Right cardiac atrium (tissue), 5 donors: ENCODE results near the gene COQ9. TPM values are rescaled to one million over a fixed set of nuclear protein-coding genes. Genes with fewer than 3 reads are reported as not detected.

ENCODE experiments used
- ATAC-seq, 2 donors: fragments of 200-7000 bp; cut with Tn5 transposase; one replicate each; pipeline versions ENCODE4 v1.8.0 to v1.9.1; 2020; ENCODE audit warnings: moderate library complexity in 2 of 2, mild to moderate bottlenecking in 1 of 2
- DNase-seq, 3 donors: peaks; one replicate each; pipeline ENCODE4 v3.0.0-alpha.2; 2020
- H3K27ac ChIP-seq: one replicate; pipeline ENCODE4 v1.5.1; 2013; ENCODE audit warnings: mild to moderate bottlenecking, low read length, control low read depth, moderate library complexity
- H3K27me3 ChIP-seq: one replicate; pipeline ENCODE4 v1.6.1; 2013; ENCODE audit not compliant: control insufficient read depth, insufficient read depth
- H3K4me1 ChIP-seq: one replicate; pipeline ENCODE4 v1.6.1; 2013; ENCODE audit warnings: low read length; ENCODE audit not compliant: control insufficient read depth, insufficient read depth
- H3K4me3 ChIP-seq: one replicate; pipeline ENCODE4 v1.5.1; 2013; ENCODE audit warnings: low read length, control low read depth
- H3K9me3 ChIP-seq: one replicate; pipeline ENCODE4 v1.6.1; 2013; ENCODE audit warnings: low read length; ENCODE audit not compliant: control insufficient read depth
- WGBS: extraction: QIAGEN DNeasy Blood & Tissue Kit; methylation state at CpG from one replicate; pipeline ENCODE4 v1.1.7; 2013; 5-methylcytosine and 5-hydroxymethylcytosine counted together
- intact Hi-C, 4 donors: fragments of 100-400 bp; cut with DNase I; formaldehyde crosslinking; loops; one replicate each; pipeline versions ENCODE4 v1.11.0 to v1.14.0; 2022 to 2023
- polyA plus RNA-seq: library from polyadenylated mRNA; stranded (reverse); fragments of 200-250 nt; gene quantifications from one replicate; pipeline ENCODE4 v1.2.3, GENCODE V29; 2013
- total RNA-seq, 4 donors: library from RNA; stranded (reverse); fragmentation: NEBNext Ultra II Directional; extraction: Animal tissue kit (Norgen Biotek cat#: 25700); gene quantifications; one replicate each; pipeline ENCODE4 v1.2.1, GENCODE V29; 2021
- donor health status: healthy with polysubstance abuse.
- donor health status: DM: no; HTN: yes; CAD: no.
- donor health status: DM: no; HTN: no; CAD: no.
- donor health status: DM: no; HTN: yes; CAD: no; lungs with severe emphysema.
- donor health status: DM: yes; HTN: yes; CAD: no.

The COQ9 gene
- total and polyA plus RNA-seq, 5 donors, result 91.8 to 206 (median 135) TPM

DNA sequence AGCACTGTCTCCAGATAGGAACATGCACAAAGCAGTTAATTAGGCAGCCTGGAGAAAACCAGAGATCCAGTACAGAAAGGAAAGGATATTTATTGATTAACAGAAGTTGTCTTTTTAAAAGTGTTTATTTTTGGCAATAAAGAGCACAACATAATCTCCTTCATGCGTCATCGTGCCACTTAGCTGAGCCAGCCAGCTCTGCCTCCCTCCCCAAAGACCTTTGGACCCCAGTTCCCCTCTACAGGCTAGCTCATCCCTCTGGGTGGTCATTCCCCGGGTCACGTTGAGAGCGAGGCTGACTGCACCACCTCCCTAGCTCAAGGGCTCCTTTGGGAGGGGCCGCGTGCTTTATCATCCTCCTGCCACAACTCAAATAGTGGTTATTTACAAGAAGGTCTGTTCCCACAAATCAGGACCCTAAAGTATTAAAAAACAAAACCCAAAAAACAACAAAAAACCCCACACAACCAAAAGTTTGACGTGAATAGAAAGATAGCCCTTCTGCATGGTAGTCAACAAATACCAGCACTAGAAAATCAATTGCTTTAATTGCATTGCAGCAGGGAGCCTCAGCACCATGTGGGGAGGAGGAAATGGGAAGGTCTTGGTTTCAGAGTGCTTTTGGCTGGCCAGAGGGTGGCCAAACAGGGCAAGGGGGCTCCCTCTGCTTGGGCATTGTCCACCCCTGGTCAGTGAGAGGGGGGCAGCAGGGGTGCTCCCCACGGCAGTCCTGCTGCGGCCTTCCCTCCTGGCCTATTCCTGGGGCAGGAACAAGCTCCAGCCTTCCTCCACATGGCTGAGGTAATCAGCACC is 24.8 kb downstream of the COQ9 start:
- no peak for DNase-seq
- ATAC-seq, result no peak
- intact Hi-C loops, result no loop called here

GRCh38 chr16:57472665-57473060 is 25.4 kb downstream of the COQ9 start:
- H3K4me1 ChIP-seq, result peaks cover 14% of the 10 kb centered on the region
- H3K27me3 ChIP-seq, result no peaks in the 10 kb centered on the region
- ATAC-seq (no peak), DNase-seq (no peak)
- no peak overlapping the region for H3K4me3 ChIP-seq
- 44% methylated on average over 4 of the region's 4 CpGs for WGBS
- H3K9me3 ChIP-seq, result no peaks in the 10 kb centered on the region
- intact Hi-C loops, result no loop called here
- H3K27ac ChIP-seq, result no peak overlapping the region

More for the DNA sequence above, 24.8 kb downstream of the COQ9 start:
- H3K4me3 ChIP-seq, result no peak overlapping the region
- no peaks in the 10 kb centered on the region for H3K27me3 ChIP-seq
- H3K9me3 ChIP-seq, result no peaks in the 10 kb centered on the region
- H3K27ac ChIP-seq, result no peak overlapping the region
- 65% methylated on average over 10 of the region's 10 CpGs for WGBS
- peaks cover 14% of the 10 kb centered on the region for H3K4me1 ChIP-seq

GRCh38 chr16:57473176-57473840 is 26.0 kb downstream of the COQ9 start:
- WGBS, result 85% methylated on average over 14 of the region's 14 CpGs
- no peak for ATAC-seq
- DNase-seq, result no peak
- intact Hi-C loops, result no loop called here
- peaks cover 19% of the 10 kb centered on the region for H3K4me1 ChIP-seq
- no peaks in the 10 kb centered on the region for H3K27me3 ChIP-seq
- H3K4me3 ChIP-seq, result no peak overlapping the region
- H3K27ac ChIP-seq, result no peak overlapping the region
- H3K9me3 ChIP-seq, result no peaks in the 10 kb centered on the region

DNA sequence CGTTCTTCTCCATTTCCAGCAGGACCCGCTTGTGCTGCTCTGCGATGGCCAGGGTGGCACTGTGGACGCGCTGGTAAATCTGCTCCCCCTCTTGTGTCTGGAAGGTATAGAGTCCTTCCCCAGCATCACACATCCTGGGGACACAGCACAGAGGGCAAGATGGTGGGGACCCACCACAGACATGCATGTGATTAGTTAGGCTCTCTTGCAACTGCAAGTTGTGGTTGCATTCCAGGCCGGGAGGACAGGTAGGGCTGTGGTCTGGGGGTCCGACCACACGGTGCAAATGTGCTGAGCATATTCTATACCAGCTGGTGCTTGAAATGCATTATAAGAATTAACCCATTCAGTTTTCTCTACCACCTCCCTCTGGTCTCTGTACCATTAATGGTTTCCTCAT is 26.6 kb downstream of the COQ9 start:
- Histone ChIP-seq H3K27ac (no peak overlapping the region), H3K9me3 (no peaks in the 10 kb centered on the region), H3K27me3 (no peaks in the 10 kb centered on the region), H3K4me3 (no peak overlapping the region), H3K4me1 (peaks cover 25% of the 10 kb centered on the region)
- WGBS, result 77% methylated on average over 8 of the region's 8 CpGs
- intact Hi-C loops, result no loop called here
- no peak for DNase-seq
- ATAC-seq, result no peak

DNA sequence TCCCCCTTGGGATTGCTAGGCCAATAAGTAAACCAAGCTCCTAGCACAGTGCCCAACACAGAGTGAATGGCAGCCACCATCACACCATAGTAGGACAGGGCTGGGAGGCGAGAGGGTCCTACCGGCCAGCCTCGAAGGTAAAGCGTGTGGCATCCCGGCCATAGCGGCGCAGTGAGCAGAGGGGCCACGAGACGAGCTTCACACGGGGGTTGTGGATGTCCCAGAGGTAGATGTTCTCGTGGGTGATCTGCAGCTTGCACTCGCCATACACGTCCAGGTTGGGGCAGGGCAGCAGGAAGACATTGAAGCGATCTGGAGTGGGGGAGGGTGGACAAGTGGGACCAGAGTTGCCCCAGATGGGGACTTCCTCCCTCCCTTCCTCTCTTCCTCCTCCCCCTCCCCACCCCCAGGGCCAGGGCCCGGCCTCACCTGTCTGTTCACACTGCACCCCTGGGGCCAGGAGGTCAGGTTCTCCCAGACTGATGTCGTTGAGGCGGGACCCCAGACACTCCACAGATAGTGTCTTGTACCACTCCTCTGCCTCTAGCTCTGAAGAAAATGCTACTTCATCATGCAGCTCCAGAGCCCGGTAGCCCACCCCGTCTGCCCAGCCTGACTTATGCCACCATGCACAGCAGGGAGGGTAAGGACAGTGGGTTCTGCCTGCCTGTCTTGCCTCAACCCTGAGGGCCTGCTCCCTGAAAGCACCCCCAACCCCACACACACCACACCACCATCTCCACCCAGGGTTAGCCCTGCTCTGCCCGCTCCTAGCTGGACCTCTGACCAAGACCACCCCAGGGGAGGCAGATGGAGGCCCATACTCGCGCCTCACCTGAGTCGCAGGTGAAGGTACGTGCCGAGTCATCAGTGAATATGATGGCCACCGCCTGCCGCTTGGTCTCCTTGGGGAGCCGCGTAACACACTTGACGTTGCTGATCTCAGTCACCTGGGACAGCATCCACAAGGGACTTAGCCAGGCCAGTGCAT is 27.7 kb downstream of the COQ9 start:
- intact Hi-C loops, result no loop called here

GRCh38 chr16:57475711-57476339 is 28.5 kb downstream of the COQ9 start:
- no peak overlapping the region for H3K4me3 ChIP-seq
- intact Hi-C loops, result no loop called here
- no peaks in the 10 kb centered on the region for H3K27me3 ChIP-seq
- no peaks in the 10 kb centered on the region for H3K9me3 ChIP-seq
- no peak overlapping the region for H3K27ac ChIP-seq
- WGBS, result 20% methylated on average over 12 of the region's 12 CpGs
- peak; percentile 29 to 47 for ATAC-seq
- H3K4me1 ChIP-seq, result peaks cover 22% of the 10 kb centered on the region
- DNase-seq, result peak in 2 of 3 donors; percentile 76 to 78

More for the DNA sequence above, 27.7 kb downstream of the COQ9 start:
- no peak overlapping the region for H3K27ac ChIP-seq
- 82% methylated on average over 30 of the region's 30 CpGs for WGBS
- DNase-seq (no peak), ATAC-seq (no peak)
- no peaks in the 10 kb centered on the region for H3K9me3 ChIP-seq
- peaks cover 30% of the 10 kb centered on the region for H3K4me1 ChIP-seq
- no peak overlapping the region for H3K4me3 ChIP-seq
- H3K27me3 ChIP-seq, result no peaks in the 10 kb centered on the region

DNA sequence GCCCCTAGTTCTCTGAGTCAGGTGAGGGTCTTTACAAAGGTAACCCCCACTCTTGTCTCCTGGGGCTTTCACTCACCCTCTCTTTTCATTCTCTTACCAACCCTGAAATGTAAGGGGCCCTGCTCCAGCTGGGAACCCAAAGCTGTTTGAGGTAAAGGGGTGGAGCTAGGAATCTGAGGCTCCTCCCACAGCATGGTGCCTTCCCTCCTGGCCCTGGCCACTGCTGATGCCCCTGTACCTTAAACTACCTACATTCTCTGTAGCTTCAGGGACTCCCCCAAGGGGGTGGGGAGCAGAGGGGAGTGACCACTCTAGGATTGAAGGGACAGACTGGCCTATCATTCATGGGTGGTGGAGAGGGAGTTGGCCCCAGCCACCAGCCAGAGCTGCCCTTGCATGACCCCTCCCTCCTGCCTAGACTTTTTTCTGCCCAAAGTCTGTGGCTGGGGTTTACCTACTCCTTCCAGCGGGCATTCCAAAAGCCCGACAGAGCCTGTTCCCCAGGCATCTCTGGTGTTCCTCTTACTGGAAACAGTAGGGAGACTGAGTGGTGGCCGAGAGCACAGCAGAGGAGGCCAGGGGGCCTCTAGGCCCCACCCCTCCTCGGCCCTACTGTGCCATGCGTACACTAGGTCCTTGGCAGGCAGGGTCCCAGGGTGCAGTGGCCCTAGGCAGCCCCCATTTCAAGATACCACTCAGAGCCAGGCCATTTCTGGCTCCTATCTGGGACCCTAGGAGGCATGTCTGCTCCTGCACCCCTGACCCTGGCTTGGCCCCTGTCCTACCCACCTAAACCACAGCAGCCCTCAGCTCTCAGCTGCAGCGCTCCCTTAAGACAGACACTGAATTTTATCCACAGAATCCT is 29.5 kb downstream of the COQ9 start:
- DNase-seq (no peak), ATAC-seq (no peak)
- H3K27me3 ChIP-seq, result no peaks in the 10 kb centered on the region
- H3K9me3 ChIP-seq, result no peaks in the 10 kb centered on the region
- no peak overlapping the region for H3K27ac ChIP-seq
- intact Hi-C loops, result no loop called here
- 86% methylated on average over 6 of the region's 6 CpGs for WGBS
- no peak overlapping the region for H3K4me3 ChIP-seq
- peaks cover 22% of the 10 kb centered on the region for H3K4me1 ChIP-seq

DNA sequence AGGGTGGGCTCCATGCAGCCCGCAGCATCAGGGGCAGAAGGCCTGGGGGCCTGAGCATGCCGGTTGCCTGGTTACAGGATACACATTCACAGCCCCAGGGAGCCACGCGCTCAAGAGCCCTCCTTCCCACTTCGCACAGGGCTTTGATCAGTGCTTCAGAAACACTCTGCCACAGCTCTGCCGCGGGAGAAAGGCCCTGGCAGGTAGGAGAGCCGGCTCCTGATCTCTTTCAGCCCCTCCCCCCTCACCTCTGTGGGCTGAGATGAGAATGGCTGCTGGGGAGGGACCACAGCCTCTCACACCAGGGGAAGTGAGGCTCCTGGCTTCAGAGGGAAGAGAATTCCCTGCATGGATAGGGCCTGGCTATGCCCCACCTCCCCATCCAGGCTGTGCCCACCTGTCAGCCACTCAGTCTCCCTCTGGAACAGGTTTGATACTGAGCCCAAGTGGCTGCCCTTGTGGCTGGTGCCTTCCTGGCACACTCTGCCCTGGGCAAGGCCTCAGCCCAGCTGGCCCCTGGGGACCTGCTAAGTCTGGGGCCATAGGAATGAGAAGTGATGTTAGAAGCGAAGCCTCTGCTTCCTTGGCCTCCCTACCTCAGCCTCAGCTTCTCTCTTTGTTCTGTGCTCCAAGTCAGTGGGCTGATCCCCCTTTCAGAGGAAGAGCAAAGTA is 30.4 kb downstream of the COQ9 start:
- Histone ChIP-seq H3K4me1 (peaks cover 22% of the 10 kb centered on the region), H3K27me3 (no peaks in the 10 kb centered on the region), H3K27ac (no peak overlapping the region), H3K4me3 (no peak overlapping the region), H3K9me3 (no peaks in the 10 kb centered on the region)
- intact Hi-C loops, result no loop called here
- WGBS, result 67% methylated on average over 9 of the region's 9 CpGs
- ATAC-seq (no peak), DNase-seq (no peak)

DNA sequence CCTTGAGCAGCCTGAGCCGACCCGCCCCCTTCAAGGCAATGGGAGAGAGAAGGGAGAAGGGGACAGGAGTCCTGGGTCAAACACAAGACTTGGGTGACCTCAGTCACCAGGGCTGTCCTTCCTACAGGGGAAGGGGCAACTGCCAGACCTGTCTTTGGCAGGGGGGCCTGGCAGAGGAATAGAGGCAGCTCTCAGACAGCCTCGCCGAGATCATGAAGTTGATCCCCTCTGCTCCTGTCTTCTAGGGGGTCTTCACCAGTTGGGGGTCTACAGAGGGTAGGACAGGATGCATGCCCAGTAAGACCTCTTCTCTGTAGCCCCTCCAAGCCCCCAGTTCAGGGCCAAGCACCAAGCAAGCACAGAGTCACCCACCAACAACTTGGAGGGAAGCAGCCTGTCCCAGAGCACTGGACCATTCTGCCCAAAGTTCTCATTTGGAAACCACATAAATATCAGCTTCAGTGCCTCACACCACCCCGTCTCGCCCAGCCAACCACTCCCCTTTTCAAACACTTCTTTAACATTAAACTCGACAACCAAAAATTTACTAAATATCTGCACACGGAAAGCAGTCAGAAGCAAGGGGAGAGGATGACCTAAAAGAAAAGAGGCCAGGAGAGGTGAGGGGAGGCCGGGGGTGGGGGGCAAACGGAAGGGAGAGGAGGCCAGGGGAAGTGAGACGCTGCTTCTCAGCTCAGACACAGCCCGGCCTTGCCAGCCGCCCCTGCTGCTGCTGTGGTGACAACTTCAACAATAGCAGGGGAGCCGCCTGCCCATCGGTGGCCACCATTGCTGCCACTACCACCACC is 31.3 kb downstream of the COQ9 start:
- Histone ChIP-seq H3K9me3 (no peaks in the 10 kb centered on the region), H3K27me3 (no peaks in the 10 kb centered on the region), H3K4me1 (peaks cover 22% of the 10 kb centered on the region), H3K27ac (no peak overlapping the region), H3K4me3 (peak overlapping the region; percentile 36)
- 38% methylated on average over 15 of the region's 15 CpGs for WGBS
- intact Hi-C loops, result no loop called here
- ATAC-seq (no peak), DNase-seq (peak in 2 of 3 donors; percentile 74)
